K562 (cell line): Measurements from ENCODE around the gene QRICH1. TPM values are rescaled to one million over a fixed set of nuclear protein-coding genes. Genes with fewer than 3 reads are reported as not detected.

Experiments
- CHD2 ChIP-seq: IDR thresholded peaks from 2 replicates; pipeline ENCODE4 v1.6.1; 2011; ENCODE audit warnings: low read depth, low read length
- CTCFL ChIP-seq: IDR thresholded peaks from 2 replicates; pipeline ENCODE4 v1.6.1; 2011; ENCODE audit warnings: borderline replicate concordance, low read depth, mild to moderate bottlenecking, moderate library complexity, low read length; ENCODE audit not compliant: insufficient read depth, poor library complexity, severe bottlenecking
- IRF9 ChIP-seq: fragments of 450-650 bp; IDR thresholded peaks from 2 replicates; pipeline ENCODE4 v1.6.1; 2016; ENCODE audit warnings: missing biosample characterization, missing genetic modification characterization
- RAD21 ChIP-seq, 2 experiments: fragments of 250-450 bp in 1 of 2; fragments of 450-650 bp in 1 of 2; sonication (Bioruptor Pico) in 1 of 2; formaldehyde crosslinking in 1 of 2; IDR thresholded peaks in 1 of 2; conservative IDR thresholded peaks in 1 of 2; 2 replicates each; pipeline versions ENCODE4 v1.4.0 to v1.8.0; 2020 to 2022; ENCODE audit warnings: mild to moderate bottlenecking in 2 of 2, moderate library complexity in 1 of 2
- REST ChIP-seq, 2 experiments: fragments of 450-650 bp; formaldehyde crosslinking in 1 of 2; IDR thresholded peaks; 2 replicates each; pipeline versions ENCODE4 v1.4.0 to v1.6.1; 2014 to 2020; ENCODE audit warnings: mild to moderate bottlenecking in 2 of 2, borderline replicate concordance in 1 of 2, low read depth in 1 of 2
- TFAP4 ChIP-seq: sonication (generic); formaldehyde crosslinking; IDR thresholded peaks from 2 replicates; pipeline ENCODE4 v1.8.0; 2022; ENCODE audit warnings: missing genetic modification reagents, mild to moderate bottlenecking, moderate library complexity, borderline replicate concordance
- polyA plus RNA-seq, 8 experiments: library from polyadenylated mRNA; depleted of rRNA in 4 of 8; stranded (reverse) in 5 of 8; unstranded in 3 of 8; fragments of >200 nt; fragmentation: Nextera tagmentation in 2 of 8; fragmentation: Illumina TruSeq in 1 of 8; extraction: Ambion mirVana in 2 of 8; extraction: Trizol in 1 of 8; gene quantifications; 2 replicates each; pipeline versions ENCODE4 v1.2.1 to v1.2.3, GENCODE V29; 2011 to 2014; ENCODE audit warnings: inconsistent platforms in 1 of 8, missing spikeins in 1 of 8
- total RNA-seq, 7 experiments: library from RNA; depleted of rRNA in 6 of 7; stranded (reverse); fragments of >200 nt in 6 of 7; fragmentation: Illumina TruSeq in 2 of 7; extraction: Trizol in 2 of 7; gene quantifications; 2 replicates each; pipeline versions ENCODE4 v1.2.1 to v1.2.3, GENCODE V29; 2011 to 2021; ENCODE audit warnings: low replicate concordance in 1 of 7
- TF ChIP-seq, protein P1 (sequence below): sonication (generic); formaldehyde crosslinking; IDR thresholded peaks from 2 replicates; pipeline ENCODE4 v1.8.1; 2023; ENCODE audit warnings: mild to moderate bottlenecking, missing genetic modification reagents, moderate library complexity

Gene QRICH1
- total and polyA plus RNA-seq, 9 of the 15 experiments (the other 6 are each of a cell fraction or from before 2014, with no cell fraction given): 20.1 to 99.2 (median 56.7) TPM

DNA sequence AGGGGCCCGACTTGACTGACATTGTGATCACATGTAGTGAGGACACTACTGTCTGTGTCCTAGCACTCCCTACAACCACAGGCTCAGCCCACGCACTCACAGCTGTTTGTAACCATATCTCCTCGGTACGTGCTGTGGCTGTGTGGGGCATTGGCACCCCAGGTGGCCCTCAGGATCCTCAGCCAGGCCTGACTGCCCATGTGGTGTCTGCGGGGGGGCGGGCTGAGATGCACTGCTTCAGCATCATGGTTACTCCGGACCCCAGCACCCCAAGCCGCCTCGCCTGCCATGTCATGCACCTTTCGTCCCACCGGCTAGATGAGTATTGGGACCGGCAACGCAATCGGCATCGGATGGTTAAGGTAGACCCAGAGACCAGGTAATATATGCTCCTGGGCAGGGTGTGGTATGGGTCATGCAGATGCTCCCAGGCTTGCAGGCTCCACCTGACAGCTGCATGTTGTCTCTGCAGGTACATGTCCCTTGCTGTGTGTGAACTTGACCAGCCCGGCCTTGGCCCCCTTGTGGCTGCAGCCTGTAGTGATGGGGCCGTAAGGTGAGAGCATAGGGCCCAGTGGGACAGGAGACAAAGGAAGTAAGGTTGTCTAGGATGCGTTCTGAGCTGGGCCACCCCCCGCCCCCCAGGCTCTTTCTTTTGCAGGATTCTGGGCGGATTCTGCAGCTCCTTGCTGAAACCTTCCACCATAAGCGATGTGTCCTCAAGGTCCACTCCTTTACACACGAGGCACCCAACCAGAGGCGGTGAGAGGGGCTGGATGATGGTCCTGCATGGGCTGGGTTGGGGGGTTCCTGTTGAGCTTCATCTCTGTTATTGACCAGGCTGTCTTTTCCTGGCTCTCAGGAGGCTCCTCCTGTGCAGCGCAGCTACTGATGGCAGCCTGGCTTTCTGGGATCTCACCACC is 79.9 kb downstream of the QRICH1 start (continued):
- peak; percentile 89 for TF ChIP-seq CTCFL
- peak in 1 of 2 experiments; percentile 51; a peak in 2 of 4 replicates for TF ChIP-seq RAD21 (CRISPR knock-in tag; conservative IDR thresholded peaks at IDR 0.05 in 1 of 2, IDR thresholded peaks at IDR 0.05 in 1 of 2)
- TF ChIP-seq REST (IDR thresholded peaks at IDR 0.05; ENCODE audit: borderline replicate concordance): peak; percentile 4; the same call in 1 of the 2 replicates
- TF ChIP-seq REST (CRISPR knock-in tag; IDR thresholded peaks at IDR 0.05; ENCODE audit: low read depth): no peak
- TF ChIP-seq IRF9 (tag): no peak
- 0 out of 2 replicates have a peak, but pooled peaks have one; percentile 13 for TF ChIP-seq CHD2
- TF ChIP-seq TFAP4 (CRISPR knock-in tag): peak; percentile 83
- TF ChIP-seq, protein P1, sequence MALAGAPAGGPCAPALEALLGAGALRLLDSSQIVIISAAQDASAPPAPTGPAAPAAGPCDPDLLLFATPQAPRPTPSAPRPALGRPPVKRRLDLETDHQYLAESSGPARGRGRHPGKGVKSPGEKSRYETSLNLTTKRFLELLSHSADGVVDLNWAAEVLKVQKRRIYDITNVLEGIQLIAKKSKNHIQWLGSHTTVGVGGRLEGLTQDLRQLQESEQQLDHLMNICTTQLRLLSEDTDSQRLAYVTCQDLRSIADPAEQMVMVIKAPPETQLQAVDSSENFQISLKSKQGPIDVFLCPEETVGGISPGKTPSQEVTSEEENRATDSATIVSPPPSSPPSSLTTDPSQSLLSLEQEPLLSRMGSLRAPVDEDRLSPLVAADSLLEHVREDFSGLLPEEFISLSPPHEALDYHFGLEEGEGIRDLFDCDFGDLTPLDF: no peak
